GM19238 (cell line): Measurements from ENCODE around the gene TMPRSS11A.

Experiments used
- DNase-seq: peaks from one replicate; pipeline ENCODE4 v3.0.0; 2011; ENCODE audit warnings: low spot score; ENCODE audit not compliant: insufficient read length

Gene TMPRSS11A

GRCh38 chr4:67915400-67915966 lies 47.8 kb downstream of the TMPRSS11A start:
- no peak for DNase-seq

GRCh38 chr4:67912080-67912479 lies 51.2 kb downstream of the TMPRSS11A start:
- DNase-seq = no peak

GRCh38 chr4:67911638-67912037 lies 51.7 kb downstream of the TMPRSS11A start:
- DNase-seq = no peak

GRCh38 chr4:67911141-67911540 lies 52.2 kb downstream of the TMPRSS11A start:
- no peak for DNase-seq

- no peak for DNase-seq
These were observed 52.7 kb downstream of the TMPRSS11A start for GRCh38 chr4:67910585-67910905.

- no peak for DNase-seq
These were observed 53.2 kb downstream of the TMPRSS11A start for GRCh38 chr4:67909905-67910584.

- DNase-seq = no peak
These were observed 55.6 kb downstream of the TMPRSS11A start for GRCh38 chr4:67907650-67908049.

- DNase-seq = no peak
These were observed 64.2 kb downstream of the TMPRSS11A start for GRCh38 chr4:67899096-67899495.

GRCh38 chr4:67897686-67898085 lies 65.6 kb downstream of the TMPRSS11A start:
- no peak for DNase-seq

- DNase-seq = no peak
These were observed 66.8 kb downstream of the TMPRSS11A start for GRCh38 chr4:67896421-67897065.

- no peak for DNase-seq
These were observed 68.6 kb downstream of the TMPRSS11A start for GRCh38 chr4:67894659-67895058.

GRCh38 chr4:67892905-67893304 lies 70.4 kb downstream of the TMPRSS11A start:
- DNase-seq = no peak

- no peak for DNase-seq
These were observed 71.0 kb downstream of the TMPRSS11A start for GRCh38 chr4:67892253-67892652.

GRCh38 chr4:67891645-67892044 lies 71.6 kb downstream of the TMPRSS11A start:
- no peak for DNase-seq

- DNase-seq = no peak
These were observed 77.0 kb downstream of the TMPRSS11A start for GRCh38 chr4:67886281-67886680.

GRCh38 chr4:67885762-67886161 lies 77.5 kb downstream of the TMPRSS11A start:
- DNase-seq = no peak

GRCh38 chr4:67884701-67885100 lies 78.6 kb downstream of the TMPRSS11A start:
- DNase-seq = no peak

- no peak for DNase-seq
These were observed 79.4 kb downstream of the TMPRSS11A start, which contains the start of gene TMPRSS11D for GRCh38 chr4:67883902-67884301. TMPRSS11D (minus strand) TSS chr4:67884002; CDS start chr4:67883933, 69 bp downstream.

GRCh38 chr4:67883458-67883857 lies 79.8 kb downstream of the TMPRSS11A start:
- no peak for DNase-seq

- DNase-seq = no peak
These were observed 82.3 kb downstream of the TMPRSS11A start for GRCh38 chr4:67880866-67881610.

GRCh38 chr4:67879486-67879885 lies 83.8 kb downstream of the TMPRSS11A start:
- DNase-seq = no peak

- DNase-seq = no peak
These were observed 86.2 kb downstream of the TMPRSS11A start for GRCh38 chr4:67877086-67877485.
